RWPE2 (cell line): ENCODE data around the gene PXYLP1.

Experiments
- ATAC-seq: fragments of 200-7000 bp; cut with Tn5 transposase; 3 replicates; pipeline ENCODE4 v1.9.1; 2021; ENCODE audit warnings: low read depth
- DNase-seq: peaks from one replicate; pipeline ENCODE4 v3.0.0-alpha.2; 2020; ENCODE audit warnings: low spot score
- H3K27ac ChIP-seq: fragments of 450-650 bp; 2 replicates; pipeline ENCODE4 v1.5.1; 2017; ENCODE audit warnings: mild to moderate bottlenecking; ENCODE audit not compliant: poor library complexity, severe bottlenecking
- H3K27me3 ChIP-seq: fragments of 250-450 bp; sonication (Bioruptor Pico); 2 replicates; pipeline ENCODE4 v1.5.1; 2021; ENCODE audit warnings: mild to moderate bottlenecking, moderate library complexity; ENCODE audit not compliant: insufficient read depth, poor library complexity, severe bottlenecking
- H3K36me3 ChIP-seq: fragments of 250-450 bp; sonication (Bioruptor Pico); 2 replicates; pipeline ENCODE4 v1.5.1; 2020; ENCODE audit warnings: low read depth, mild to moderate bottlenecking, moderate library complexity
- H3K4me1 ChIP-seq: fragments of 250-450 bp; sonication (Bioruptor Pico); 2 replicates; pipeline ENCODE4 v1.5.1; 2021; ENCODE audit warnings: mild to moderate bottlenecking, moderate library complexity; ENCODE audit not compliant: insufficient read depth, poor library complexity, severe bottlenecking
- H3K4me3 ChIP-seq: fragments of 250-450 bp; sonication (Bioruptor Pico); 2 replicates; pipeline ENCODE4 v1.5.1; 2021; ENCODE audit warnings: mild to moderate bottlenecking, moderate library complexity; ENCODE audit not compliant: severe bottlenecking
- H3K9me3 ChIP-seq: fragments of 250-450 bp; sonication (Bioruptor Pico); 2 replicates; pipeline ENCODE4 v1.5.1; 2021; ENCODE audit warnings: mild to moderate bottlenecking, moderate library complexity; ENCODE audit not compliant: severe bottlenecking
- CTCF ChIP-seq: fragments of 450-650 bp; IDR thresholded peaks from one replicate; pipeline ENCODE4 v1.5.1; 2017; ENCODE audit warnings: mild to moderate bottlenecking, moderate library complexity; ENCODE audit not compliant: poor library complexity, severe bottlenecking

The PXYLP1 gene

GRCh38 chr3:141231101-141231951 is at the start of gene PXYLP1:
TSS of gene PXYLP1 (plus strand) at chr3:141231825. CDS start at chr3:141260176, 28,351 bp downstream.
- peak within 1 kb of the TSS; percentile 75 for H3K4me3 ChIP-seq
- no peaks in the 10 kb centered on the region for H3K36me3 ChIP-seq
- H3K9me3 ChIP-seq = no peaks in the 10 kb centered on the region
- ATAC-seq (peak; percentile 91), DNase-seq (peak; percentile 82)
- H3K4me1 ChIP-seq = no peaks in the 10 kb centered on the region
- no peak within 1 kb of the TSS for H3K27ac ChIP-seq
- TF ChIP-seq CTCF = peak; percentile 98
- no peaks in the 10 kb centered on the region for H3K27me3 ChIP-seq

GRCh38 chr3:141183606-141184005 is 48.0 kb upstream of the PXYLP1 start:
- H3K27me3 ChIP-seq = no peaks in the 10 kb centered on the region
- H3K9me3 ChIP-seq = no peaks in the 10 kb centered on the region
- no peaks in the 10 kb centered on the region for H3K36me3 ChIP-seq
- TF ChIP-seq CTCF = no peak
- no peaks in the 10 kb centered on the region for H3K4me1 ChIP-seq
- ATAC-seq = no peak
- no peak overlapping the region for H3K4me3 ChIP-seq
- no peak for DNase-seq
- no peak overlapping the region for H3K27ac ChIP-seq

GRCh38 chr3:141184430-141184829 is 47.2 kb upstream of the PXYLP1 start:
- TF ChIP-seq CTCF = no peak
- ATAC-seq (peak; percentile 61), DNase-seq (no peak)
- H3K4me3 ChIP-seq = no peak overlapping the region
- no peak overlapping the region for H3K27ac ChIP-seq
- H3K36me3 ChIP-seq = no peaks in the 10 kb centered on the region
- H3K4me1 ChIP-seq = no peaks in the 10 kb centered on the region
- H3K9me3 ChIP-seq = no peaks in the 10 kb centered on the region
- H3K27me3 ChIP-seq = no peaks in the 10 kb centered on the region

GRCh38 chr3:141191097-141191749 is 40.4 kb upstream of the PXYLP1 start:
- no peak for TF ChIP-seq CTCF
- Histone ChIP-seq H3K4me1 (no peaks in the 10 kb centered on the region), H3K9me3 (no peaks in the 10 kb centered on the region), H3K36me3 (no peaks in the 10 kb centered on the region), H3K4me3 (no peak overlapping the region), H3K27me3 (peaks cover 8% of the 10 kb centered on the region), H3K27ac (no peak overlapping the region)
- no peak for DNase-seq
- ATAC-seq = no peak
